Left ventricle myocardium inferior (tissue), 1 donor: Measurements from ENCODE around the gene TTYH2. TPM values are rescaled to one million over a fixed set of nuclear protein-coding genes. Genes with fewer than 3 reads are reported as not detected.
A peak's percentile ranks its signal among the peaks of the same experiment; 100 is the strongest.

ENCODE experiments used
- DNase-seq: peaks from one replicate; pipeline ENCODE4 v3.0.0-alpha.2; 2020
- H3K27ac ChIP-seq: fragments of 200-600 bp; replicated peaks from 2 replicates; pipeline ENCODE4 v1.8.0; 2021
- H3K27me3 ChIP-seq: fragments of 200-600 bp; 2 replicates; pipeline ENCODE4 v1.8.0; 2021; ENCODE audit warnings: low read depth
- H3K36me3 ChIP-seq: fragments of 200-600 bp; 2 replicates; pipeline ENCODE4 v1.8.0; 2021
- H3K4me1 ChIP-seq: fragments of 200-600 bp; 2 replicates; pipeline ENCODE4 v1.8.0; 2021
- H3K4me3 ChIP-seq: fragments of 200-600 bp; 2 replicates; pipeline ENCODE4 v1.8.0; 2021; ENCODE audit warnings: mild to moderate bottlenecking, moderate library complexity
- H3K9me3 ChIP-seq: fragments of 200-600 bp; replicated peaks from 2 replicates; pipeline ENCODE4 v1.8.0; 2021
- intact Hi-C: fragments of 100-400 bp; cut with micrococcal nuclease; formaldehyde crosslinking; loops from one replicate; pipeline ENCODE4 v1.11.0; 2022
- total RNA-seq: library from RNA; stranded (reverse); fragmentation: NEBNext Ultra II Directional; extraction: Animal tissue kit (Norgen Biotek cat#: 25700); gene quantifications from one replicate; pipeline ENCODE4 v1.2.1, GENCODE V29; 2021
- TF ChIP-seq, protein P1 (sequence below): fragments of 200-600 bp; IDR thresholded peaks from 2 replicates; pipeline ENCODE4 v1.8.0; 2021; ENCODE audit warnings: antibody characterized with exemption, mild to moderate bottlenecking, borderline replicate concordance
- donor health status: DM: no; HTN: yes; CAD: no; lungs with severe emphysema.

TTYH2 gene
- total RNA-seq, 1 donor from 2014 or later: 28.1 TPM

- H3K9me3 ChIP-seq: no peaks in the 10 kb centered on the region
- peaks cover 52% of the 10 kb centered on the region for H3K4me1 ChIP-seq
- H3K27ac ChIP-seq: peak overlapping the region; percentile 17
- TF ChIP-seq, protein P1, sequence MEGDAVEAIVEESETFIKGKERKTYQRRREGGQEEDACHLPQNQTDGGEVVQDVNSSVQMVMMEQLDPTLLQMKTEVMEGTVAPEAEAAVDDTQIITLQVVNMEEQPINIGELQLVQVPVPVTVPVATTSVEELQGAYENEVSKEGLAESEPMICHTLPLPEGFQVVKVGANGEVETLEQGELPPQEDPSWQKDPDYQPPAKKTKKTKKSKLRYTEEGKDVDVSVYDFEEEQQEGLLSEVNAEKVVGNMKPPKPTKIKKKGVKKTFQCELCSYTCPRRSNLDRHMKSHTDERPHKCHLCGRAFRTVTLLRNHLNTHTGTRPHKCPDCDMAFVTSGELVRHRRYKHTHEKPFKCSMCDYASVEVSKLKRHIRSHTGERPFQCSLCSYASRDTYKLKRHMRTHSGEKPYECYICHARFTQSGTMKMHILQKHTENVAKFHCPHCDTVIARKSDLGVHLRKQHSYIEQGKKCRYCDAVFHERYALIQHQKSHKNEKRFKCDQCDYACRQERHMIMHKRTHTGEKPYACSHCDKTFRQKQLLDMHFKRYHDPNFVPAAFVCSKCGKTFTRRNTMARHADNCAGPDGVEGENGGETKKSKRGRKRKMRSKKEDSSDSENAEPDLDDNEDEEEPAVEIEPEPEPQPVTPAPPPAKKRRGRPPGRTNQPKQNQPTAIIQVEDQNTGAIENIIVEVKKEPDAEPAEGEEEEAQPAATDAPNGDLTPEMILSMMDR: no peak
- H3K27me3 ChIP-seq: peaks cover 23% of the 10 kb centered on the region
- H3K36me3 ChIP-seq: no peaks in the 10 kb centered on the region
- no peak overlapping the region for H3K4me3 ChIP-seq
- intact Hi-C loops: no loop called here
- peak; percentile 64 for DNase-seq
These were observed 58.7 kb downstream of the TTYH2 start for GRCh38 chr17:74271901-74272561.

DNA sequence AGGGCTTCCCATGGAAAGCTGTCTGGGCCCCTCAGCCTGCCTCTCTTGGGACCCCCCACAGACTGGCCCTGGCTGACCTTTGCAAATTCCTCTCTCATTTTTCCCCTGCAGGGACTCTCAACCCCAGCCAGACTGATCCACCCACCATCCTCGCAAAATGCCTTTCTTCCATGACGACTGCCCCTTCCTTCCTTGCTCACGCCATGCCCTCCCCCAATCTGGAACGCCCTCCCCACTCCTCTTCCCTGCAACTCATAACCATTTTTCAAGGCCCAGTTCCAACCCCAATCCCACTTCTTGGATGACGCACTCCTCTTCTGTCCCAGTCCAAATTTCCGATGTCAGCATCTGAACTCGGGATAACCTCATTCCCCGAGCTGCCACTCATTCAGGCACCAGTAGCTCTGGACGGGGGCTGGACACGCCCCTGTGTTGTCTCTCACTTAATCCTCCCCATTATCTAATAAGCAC, 59.4 kb downstream of the TTYH2 start:
- peaks cover 23% of the 10 kb centered on the region for H3K27me3 ChIP-seq
- intact Hi-C loops: no loop called here

GRCh38 chr17:74274060-74274708, 60.8 kb downstream of the TTYH2 start, which contains the start of gene DNAI2:
Gene DNAI2 (plus strand): TSS chr17:74274234. CDS start chr17:74281818, 7,584 bp downstream.
- TF ChIP-seq, protein P1: no peak
- intact Hi-C loops: no loop called here
- Histone ChIP-seq H3K36me3 (no peaks in the 10 kb centered on the region), H3K27me3 (peaks cover 21% of the 10 kb centered on the region), H3K4me3 (peak within 1 kb of the TSS; percentile 41), H3K27ac (no peak within 1 kb of the TSS), H3K4me1 (peaks cover 57% of the 10 kb centered on the region), H3K9me3 (no peaks in the 10 kb centered on the region)
- DNase-seq: no peak

More for the DNA sequence above, 59.4 kb downstream of the TTYH2 start:
- DNase-seq: peak; percentile 45
- Histone ChIP-seq H3K4me1 (peaks cover 57% of the 10 kb centered on the region), H3K4me3 (no peak overlapping the region), H3K36me3 (no peaks in the 10 kb centered on the region), H3K9me3 (no peaks in the 10 kb centered on the region), H3K27ac (no peak overlapping the region)
- TF ChIP-seq, protein P1: no peak

DNA sequence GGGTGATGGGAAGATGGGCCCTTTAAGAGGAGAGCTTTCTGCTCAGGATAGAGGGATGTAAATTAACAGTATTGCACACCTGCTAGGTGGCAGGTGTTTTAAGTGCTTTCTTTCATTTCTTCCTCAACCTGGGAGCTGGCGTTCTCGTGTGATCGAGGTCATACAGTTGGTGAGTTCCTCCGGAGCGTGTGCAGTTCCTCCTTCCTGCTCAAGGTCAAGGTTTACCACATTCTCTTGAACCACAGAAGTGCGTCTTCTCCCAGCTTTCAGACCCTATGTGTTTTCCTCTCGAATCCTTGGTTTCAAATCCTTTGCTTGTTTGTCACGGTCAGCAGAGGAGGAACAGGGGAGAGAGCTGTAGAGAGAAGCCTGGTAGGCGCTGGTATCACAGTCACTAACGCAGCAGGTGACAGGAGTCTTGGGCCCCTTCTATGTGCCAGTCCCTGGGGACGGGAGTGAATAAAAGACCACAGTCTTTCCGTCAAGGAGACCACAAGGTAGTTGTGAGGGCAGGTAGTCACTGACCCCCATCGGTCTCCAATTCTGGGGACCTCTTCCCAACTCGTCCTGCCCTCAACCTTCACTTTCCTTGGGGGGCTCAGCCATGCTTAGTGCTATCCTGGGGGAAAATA, 61.5 kb downstream of the TTYH2 start:
- no peak overlapping the region for H3K27ac ChIP-seq
- peaks cover 57% of the 10 kb centered on the region for H3K4me1 ChIP-seq
- DNase-seq: no peak
- H3K4me3 ChIP-seq: no peak overlapping the region
- intact Hi-C loops: no loop called here
- H3K36me3 ChIP-seq: no peaks in the 10 kb centered on the region
- H3K27me3 ChIP-seq: peaks cover 21% of the 10 kb centered on the region
- TF ChIP-seq, protein P1: no peak
- no peaks in the 10 kb centered on the region for H3K9me3 ChIP-seq

DNA sequence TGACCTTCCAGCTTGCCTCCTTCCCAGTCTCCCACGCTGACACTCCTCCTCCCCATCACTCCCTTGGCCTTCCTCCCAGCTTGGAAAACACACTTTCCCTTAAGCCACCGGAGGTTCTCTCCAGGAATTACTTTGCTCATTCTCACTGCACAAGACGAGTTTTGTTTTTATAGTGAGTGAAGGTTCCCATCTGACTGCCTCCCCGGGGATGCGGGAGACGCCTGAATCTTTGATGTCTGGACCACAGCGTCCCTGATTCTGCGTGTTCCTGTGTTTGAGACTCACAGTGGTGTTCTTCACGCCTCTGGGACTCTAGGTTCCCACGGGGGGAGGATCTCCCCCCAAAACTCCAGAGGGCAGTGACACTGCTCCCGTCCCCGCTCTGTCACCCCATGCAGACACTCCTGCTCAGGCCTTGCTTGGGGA, 62.7 kb downstream of the TTYH2 start:
- Histone ChIP-seq H3K36me3 (no peaks in the 10 kb centered on the region), H3K9me3 (no peaks in the 10 kb centered on the region), H3K4me1 (peaks cover 57% of the 10 kb centered on the region), H3K4me3 (no peak overlapping the region), H3K27ac (peak overlapping the region; percentile 86), H3K27me3 (peaks cover 21% of the 10 kb centered on the region)
- intact Hi-C loops: no loop called here
- DNase-seq: peak; percentile 66
- TF ChIP-seq, protein P1: no peak
